Right forelimb (tissue), 1 donor: ENCODE measurements around the gene WWC1.
"Not testable (repeated sequence)": the region's sequence is repeated elsewhere in the genome, so short reads cannot be mapped to it uniquely, and the experiment has no call there.

Experiments used
- DNase-seq: peaks from one replicate; pipeline ENCODE4 v3.0.0-alpha.2; 2018

Gene WWC1

GRCh38 chr5:168310541-168310940 is 19.1 kb downstream of the WWC1 start:
- not testable (repeated sequence) for DNase-seq

GRCh38 chr5:168311061-168311566 is 19.7 kb downstream of the WWC1 start:
- no peak for DNase-seq

DNA sequence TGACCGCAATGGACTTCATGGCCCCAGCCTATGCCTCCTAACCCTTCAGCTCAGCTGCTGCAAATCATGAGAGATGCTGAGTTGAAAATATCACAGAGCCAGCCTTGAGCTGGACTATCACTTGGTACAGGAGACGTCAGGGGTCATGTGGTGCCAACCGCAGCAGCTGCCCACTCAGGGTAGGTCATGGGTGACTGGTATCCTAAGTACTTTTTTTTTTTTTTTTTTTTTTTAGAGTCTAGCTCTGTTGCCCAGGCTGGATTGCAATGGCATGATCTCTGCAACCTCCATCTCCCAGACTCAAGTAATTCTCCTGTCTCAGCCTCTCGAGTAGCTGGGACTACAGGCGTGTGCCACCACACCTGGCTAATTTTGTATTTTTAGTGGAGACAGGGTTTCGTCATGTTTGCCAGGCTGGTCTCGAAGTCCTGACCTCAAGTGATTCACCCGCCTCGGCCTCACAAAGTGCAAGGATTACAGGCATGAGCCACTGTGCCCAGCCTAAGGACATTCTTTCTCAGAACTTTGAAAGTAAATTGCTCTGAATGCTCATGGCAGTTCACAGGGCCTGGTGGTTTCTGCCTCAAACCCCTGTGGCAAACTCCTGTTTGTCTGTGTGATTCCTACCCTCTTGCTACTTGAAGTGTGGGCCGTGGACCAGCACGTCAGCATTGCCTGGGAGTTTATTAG is 21.3 kb downstream of the WWC1 start:
- DNase-seq: no peak

GRCh38 chr5:168313596-168314204 is 22.3 kb downstream of the WWC1 start:
- DNase-seq: no peak

GRCh38 chr5:168314735-168315411 is 23.4 kb downstream of the WWC1 start:
- DNase-seq: no peak

DNA sequence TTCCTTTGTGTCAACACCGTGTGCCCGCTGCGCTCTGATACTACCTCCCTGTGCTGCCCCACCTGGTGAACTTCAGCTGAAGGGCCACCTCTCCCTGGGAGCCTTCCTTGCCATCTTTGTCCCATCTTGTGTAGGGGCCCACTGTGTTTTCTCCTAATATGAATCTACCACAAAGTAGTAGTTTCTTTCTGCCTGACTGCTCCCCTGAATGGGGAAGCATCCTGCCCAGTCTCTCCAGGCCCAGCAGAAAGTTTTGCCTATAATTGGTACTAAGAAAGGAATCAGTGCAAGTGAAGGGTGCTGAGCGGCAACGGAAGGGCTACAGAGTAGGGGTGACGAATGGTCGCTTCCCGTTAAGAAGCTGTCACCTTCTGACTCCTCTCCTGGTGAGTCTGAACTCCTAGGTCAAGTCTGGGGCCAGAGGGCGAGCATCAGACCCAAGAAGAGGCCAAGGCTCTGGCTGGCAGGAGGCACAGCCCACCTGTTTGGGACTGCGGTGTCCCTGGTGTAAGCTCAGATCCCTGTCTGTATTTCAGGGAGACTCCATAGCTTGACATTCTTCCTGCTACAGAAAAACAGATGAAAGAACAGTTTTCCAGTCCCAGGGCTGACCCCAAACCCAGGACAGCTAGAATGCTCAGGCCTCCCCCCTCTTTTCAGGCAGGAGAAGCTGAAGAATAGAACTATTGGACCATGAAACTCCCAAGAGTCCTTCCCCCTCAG is 24.1 kb downstream of the WWC1 start:
- no peak for DNase-seq

GRCh38 chr5:168316139-168316578 is 24.7 kb downstream of the WWC1 start:
- no peak for DNase-seq

DNA sequence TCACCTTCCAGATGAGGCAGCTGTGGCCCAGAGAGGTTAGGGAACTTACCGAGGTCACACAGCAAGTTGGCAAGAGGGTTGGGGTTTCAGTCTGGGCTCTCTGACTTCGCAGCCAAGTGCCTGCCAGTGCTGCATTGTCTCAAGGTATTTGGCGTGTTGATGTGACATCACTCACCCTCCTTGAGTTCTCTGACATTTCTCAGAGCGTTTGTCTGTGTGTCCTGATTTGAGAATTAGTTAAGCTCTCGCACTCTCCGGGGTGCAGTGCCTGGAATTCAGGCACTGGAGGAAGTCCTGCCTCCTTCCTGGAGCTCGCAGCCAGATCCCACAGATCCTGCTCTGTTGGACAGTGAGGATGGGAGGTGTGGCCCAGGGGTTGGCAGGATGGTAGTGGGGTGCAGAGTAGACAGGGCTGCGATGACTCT is 25.7 kb downstream of the WWC1 start:
- DNase-seq: no peak

DNA sequence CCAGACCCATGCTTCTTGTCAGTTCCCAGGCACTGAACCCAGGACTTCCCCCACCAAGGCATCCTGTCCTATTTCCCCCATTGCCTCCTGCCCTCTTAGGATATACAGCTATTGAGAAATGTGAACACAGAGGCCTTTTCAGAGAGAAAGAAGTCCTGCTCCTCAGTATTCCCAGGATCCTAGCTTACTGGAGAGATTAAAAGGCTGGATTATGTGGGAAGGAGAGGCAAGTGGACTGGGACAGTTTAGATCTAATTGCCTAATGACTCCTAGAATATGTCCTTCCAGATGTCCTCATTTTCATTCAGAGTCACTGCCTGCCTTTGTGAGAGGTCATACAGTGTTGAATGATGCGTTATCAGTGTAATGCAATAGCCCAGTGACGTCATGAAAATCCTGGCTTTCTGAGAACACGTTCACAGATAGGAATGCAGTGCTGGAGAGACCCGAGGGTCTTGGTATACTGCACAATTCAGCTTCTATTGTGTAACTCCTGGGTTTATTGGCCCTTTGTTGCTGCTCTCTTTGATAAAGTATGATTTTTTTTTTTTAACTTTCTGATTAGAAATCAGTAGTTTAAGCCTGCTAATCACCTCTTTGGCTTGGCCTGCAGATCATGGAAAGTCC is 26.2 kb downstream of the WWC1 start:
- no peak for DNase-seq

DNA sequence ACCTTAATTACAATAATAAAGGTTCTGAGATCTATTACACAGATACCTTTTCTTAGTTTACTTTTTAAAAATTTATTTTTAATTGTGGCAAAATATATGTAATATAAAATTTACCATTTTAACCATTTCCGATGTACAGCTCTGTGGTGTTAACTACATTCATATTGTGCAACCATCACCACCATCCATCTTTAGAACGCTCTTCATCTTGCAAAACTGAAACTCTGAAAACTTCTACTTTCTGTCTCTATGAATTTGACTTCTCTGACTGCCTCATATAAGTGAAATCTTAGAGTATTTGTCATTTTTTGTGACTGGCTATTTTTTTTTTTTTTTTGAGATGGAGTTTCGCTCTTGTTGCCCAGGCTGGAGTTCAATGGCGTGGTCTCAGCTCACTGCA is 26.8 kb downstream of the WWC1 start:
- DNase-seq: no peak

DNA sequence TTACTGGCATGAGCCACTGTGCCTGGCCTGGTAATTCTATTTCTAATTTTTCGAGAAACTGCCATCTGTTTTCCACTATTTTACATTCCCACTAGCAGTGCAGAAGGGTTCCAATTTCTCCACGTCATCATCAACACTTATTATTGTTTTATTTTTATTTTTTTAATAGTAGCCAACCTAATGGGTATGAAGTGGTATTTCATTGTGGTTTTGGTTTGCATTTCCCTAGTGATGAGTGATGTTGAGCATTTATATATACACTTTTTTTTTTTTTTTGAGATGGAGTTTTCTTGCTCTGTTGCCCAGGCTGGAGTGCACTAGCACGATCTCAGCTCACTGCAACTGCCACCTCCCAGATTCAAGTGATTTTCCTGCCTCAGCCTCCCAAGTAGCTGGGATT is 28.3 kb downstream of the WWC1 start:
- no peak for DNase-seq

DNA sequence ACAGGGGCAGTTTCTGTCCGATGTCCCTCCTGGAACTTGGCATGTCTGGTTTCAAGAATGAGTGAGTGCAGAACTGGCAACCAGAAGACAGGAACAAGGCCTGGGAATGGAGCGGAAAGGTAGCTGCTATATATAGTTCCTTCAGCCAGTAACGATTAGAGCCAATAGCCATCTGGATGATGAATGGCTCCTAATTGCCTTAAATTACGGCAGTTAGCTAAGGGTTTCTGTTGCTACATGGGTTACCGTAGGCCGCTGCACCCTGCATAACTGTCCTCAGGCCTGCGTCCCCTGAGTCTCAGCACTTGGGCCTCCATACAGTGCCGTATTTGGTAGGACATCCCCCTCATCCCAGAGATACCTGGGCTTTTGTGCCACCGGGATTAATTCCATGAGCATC is 29.4 kb downstream of the WWC1 start:
- DNase-seq: no peak

DNA sequence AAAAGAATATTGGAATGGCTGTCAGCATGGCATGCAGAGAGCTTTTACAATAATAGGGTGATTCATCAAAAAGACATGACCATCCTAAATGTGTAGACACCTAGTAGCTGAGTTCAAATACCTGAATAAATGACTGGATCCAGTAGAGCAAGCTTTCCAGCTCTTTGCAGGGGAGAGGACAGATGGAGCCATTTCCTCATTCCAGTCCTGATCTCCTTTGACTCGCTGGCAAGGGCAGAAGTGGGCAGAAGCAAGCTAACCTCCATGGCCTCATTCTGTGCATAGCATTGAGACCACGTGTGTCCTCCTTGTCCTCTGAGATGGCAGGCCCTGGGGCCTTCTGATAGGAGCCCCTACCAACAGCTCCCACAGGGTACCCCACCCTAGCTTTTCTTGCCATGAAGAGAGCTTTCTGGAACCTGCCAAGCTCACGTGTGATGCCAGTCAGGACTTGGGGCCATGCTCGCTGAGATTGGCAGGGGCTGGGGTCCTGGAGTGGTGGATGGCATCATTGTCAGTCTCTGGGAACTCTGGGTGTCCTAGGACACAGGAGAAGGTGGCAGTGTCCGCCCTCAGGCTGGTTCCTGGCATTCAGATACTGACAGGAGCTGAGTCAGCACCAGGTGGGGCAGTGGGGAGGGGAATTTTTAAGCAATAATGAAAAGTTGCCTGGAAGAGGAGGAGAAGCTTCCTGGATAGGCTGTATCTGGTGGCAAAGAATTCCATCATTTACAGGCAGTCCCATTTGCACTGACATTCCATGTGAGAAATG is 33.6 kb downstream of the WWC1 start:
- no peak for DNase-seq

DNA sequence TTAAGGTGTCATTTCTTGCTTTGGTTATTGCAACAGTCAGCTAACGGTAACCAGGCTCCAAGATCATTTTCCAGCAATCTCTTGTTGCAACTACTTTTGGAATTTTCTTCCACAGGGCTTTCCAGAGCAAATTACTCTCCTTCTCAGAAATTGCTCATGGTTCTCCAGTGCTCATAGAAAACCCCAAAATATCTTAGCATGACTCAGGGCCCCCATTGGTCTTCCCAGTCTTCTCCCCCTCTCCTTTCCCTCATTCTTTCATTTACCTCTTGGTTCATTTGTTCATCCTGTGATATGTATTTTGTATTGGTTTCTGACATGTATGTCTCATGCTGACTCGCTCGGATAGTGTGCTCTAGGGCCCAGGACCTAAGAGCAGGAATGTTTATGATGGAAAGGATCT is 35.6 kb downstream of the WWC1 start:
- DNase-seq: no peak

DNA sequence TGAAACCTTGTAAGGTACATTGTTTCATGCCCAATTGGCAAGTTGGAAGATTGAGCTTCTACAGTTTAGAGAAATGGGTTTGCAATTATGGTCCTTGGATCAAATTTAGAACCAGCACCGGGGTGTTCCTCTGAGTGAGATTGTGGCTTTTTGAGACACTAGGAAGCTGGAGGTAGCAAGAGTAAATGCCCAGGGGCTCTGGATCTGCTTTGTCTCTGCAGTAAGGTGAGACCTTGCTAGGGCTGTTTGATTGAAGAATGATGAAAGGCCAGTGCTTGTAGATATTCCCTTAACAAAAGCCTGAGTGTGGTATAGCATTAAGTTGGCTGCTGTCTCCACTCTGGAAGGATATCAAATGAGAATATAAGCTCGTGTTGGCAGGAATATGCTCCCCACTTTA is 36.0 kb downstream of the WWC1 start:
- DNase-seq: no peak

DNA sequence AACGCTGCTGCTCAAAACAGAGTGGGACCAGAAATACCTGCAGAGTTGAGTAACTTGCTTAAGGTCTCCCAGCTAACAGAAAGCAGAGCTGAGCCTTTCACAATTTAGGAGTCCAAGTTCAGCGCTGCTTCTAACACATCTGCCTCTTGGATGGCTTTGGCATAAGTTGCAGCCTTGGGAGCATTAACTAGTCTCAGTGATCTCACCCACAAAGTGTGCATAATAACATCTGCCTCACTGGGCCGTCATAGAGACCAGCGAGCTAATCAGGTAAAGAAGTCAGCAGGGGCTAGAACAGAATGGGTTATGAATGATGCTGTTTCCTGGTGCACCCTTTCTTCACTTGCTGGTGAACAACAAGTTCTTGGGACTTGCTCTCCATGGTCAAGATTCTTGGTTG is 36.5 kb downstream of the WWC1 start:
- DNase-seq: no peak

- DNase-seq: no peak
These were observed 37.4 kb downstream of the WWC1 start for GRCh38 chr5:168328814-168329213.

- no peak for DNase-seq
These were observed 37.9 kb downstream of the WWC1 start for GRCh38 chr5:168329302-168329701.

GRCh38 chr5:168332042-168332441 is 40.6 kb downstream of the WWC1 start:
- DNase-seq: no peak

DNA sequence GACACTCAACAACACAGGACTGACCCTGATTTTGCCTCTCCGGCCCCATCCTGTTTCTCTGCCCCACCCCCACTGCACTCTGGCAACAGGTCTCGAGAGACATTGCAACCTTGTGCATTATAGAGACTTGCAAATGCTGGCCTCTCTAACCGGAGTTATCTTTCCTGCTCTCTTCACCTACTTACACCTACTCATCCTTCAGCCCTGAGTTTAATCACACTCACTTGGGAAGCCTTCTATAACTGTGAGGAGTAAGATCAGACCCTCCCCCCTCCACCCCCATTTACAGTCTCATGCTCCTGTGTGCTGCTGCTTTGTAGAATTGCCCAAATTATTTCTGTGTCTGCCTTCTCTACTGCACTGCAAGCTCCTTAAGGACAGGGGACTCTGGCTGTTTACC is 42.8 kb downstream of the WWC1 start:
- no peak for DNase-seq

DNA sequence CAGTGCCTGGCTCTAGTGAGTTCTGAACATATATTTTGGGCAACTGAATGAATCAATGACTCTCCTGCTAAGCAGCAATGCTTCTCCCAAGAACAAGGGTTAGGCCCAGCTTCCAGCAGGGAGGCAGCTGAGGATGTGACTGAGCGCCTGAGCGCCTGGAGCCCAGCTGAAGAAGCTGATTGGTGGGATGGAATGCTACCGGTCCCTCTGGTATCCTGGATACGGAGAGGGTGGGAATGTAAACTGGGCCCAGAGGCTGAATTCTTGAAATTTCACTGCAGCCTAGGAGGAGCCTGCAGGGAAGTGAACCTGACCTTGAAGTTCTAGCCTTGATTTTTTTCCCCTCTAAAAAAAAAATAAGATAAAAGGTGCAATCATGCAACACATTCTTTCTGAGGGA is 43.2 kb downstream of the WWC1 start:
- DNase-seq: no peak

- DNase-seq: no peak
These were observed 45.9 kb downstream of the WWC1 start for GRCh38 chr5:168337361-168337760.
